Stimulated activated naive CD8-positive, alpha-beta T cell treated with anti-CD3 and anti-CD28 coated beads, Interleukin-15, Interleukin-2, amounts not matched to agents 100 ng/mL and 50 ng/mL, for 24 hours (primary cell): ENCODE measurements around the gene EIF4E3.

ENCODE experiments used
- H3K27ac Mint-ChIP-seq: one replicate; pipeline ENCODE4 v1.8.0; 2021; ENCODE audit warnings: mild to moderate bottlenecking, mixed read lengths
- H3K27me3 Mint-ChIP-seq: one replicate; pipeline ENCODE4 v1.8.0; 2021; ENCODE audit warnings: mixed read lengths
- H3K36me3 Mint-ChIP-seq: one replicate; pipeline ENCODE4 v1.8.0; 2021; ENCODE audit warnings: low read depth, mixed read lengths
- H3K4me1 Mint-ChIP-seq: one replicate; pipeline ENCODE4 v1.8.0; 2021; ENCODE audit warnings: low read depth, mixed read lengths
- H3K4me3 Mint-ChIP-seq: one replicate; pipeline ENCODE4 v1.8.0; 2021; ENCODE audit warnings: mild to moderate bottlenecking, mixed read lengths
- H3K9me3 Mint-ChIP-seq: one replicate; pipeline ENCODE4 v1.8.0; 2021; ENCODE audit warnings: mixed read lengths

The EIF4E3 gene

GRCh38 chr3:71688121-71688520 lies 37.1 kb downstream of the EIF4E3 start:
- no peaks in the 10 kb centered on the region for H3K9me3 Mint-ChIP-seq
- no peak overlapping the region for H3K4me3 Mint-ChIP-seq
- H3K4me1 Mint-ChIP-seq, result peaks cover 17% of the 10 kb centered on the region
- peaks cover 30% of the 10 kb centered on the region for H3K36me3 Mint-ChIP-seq
- no peaks in the 10 kb centered on the region for H3K27me3 Mint-ChIP-seq
- H3K27ac Mint-ChIP-seq, result no peak overlapping the region

DNA sequence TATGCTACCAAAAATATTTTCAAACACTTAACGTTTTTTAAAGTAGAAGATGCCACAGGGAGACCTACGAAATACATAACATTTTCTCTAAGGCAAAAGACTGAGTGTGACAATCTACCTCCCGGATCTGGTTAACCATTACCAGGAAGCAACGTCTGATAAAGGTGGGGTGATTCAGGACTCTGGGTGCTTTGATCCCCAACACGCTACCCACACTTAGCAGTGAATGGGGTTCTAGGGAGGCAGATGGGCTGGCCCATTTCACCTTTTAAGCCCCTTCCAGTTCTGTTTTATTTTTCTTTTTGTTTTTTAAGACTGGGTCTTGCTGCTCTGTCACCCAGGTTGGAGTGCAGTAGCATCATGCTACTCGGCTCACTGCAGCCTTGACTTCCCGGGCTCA lies 39.5 kb downstream of the EIF4E3 start:
- H3K36me3 Mint-ChIP-seq, result peaks cover 32% of the 10 kb centered on the region
- H3K4me3 Mint-ChIP-seq, result no peak overlapping the region
- no peak overlapping the region for H3K27ac Mint-ChIP-seq

GRCh38 chr3:71684757-71685386 lies 40.3 kb downstream of the EIF4E3 start:
- peaks cover 22% of the 10 kb centered on the region for H3K4me1 Mint-ChIP-seq
- H3K27ac Mint-ChIP-seq, result no peak overlapping the region
- no peak overlapping the region for H3K4me3 Mint-ChIP-seq
- H3K36me3 Mint-ChIP-seq, result peaks cover 29% of the 10 kb centered on the region
- no peaks in the 10 kb centered on the region for H3K9me3 Mint-ChIP-seq
- no peaks in the 10 kb centered on the region for H3K27me3 Mint-ChIP-seq

More for the DNA sequence above, 39.5 kb downstream of the EIF4E3 start:
- Mint-ChIP-seq H3K9me3 (no peaks in the 10 kb centered on the region), H3K27me3 (no peaks in the 10 kb centered on the region), H3K4me1 (peaks cover 22% of the 10 kb centered on the region)

GRCh38 chr3:71684046-71684756 lies 41.0 kb downstream of the EIF4E3 start:
- Mint-ChIP-seq H3K27me3 (no peaks in the 10 kb centered on the region), H3K9me3 (no peaks in the 10 kb centered on the region), H3K36me3 (peaks cover 28% of the 10 kb centered on the region), H3K27ac (no peak overlapping the region), H3K4me3 (no peak overlapping the region), H3K4me1 (peaks cover 20% of the 10 kb centered on the region)

DNA sequence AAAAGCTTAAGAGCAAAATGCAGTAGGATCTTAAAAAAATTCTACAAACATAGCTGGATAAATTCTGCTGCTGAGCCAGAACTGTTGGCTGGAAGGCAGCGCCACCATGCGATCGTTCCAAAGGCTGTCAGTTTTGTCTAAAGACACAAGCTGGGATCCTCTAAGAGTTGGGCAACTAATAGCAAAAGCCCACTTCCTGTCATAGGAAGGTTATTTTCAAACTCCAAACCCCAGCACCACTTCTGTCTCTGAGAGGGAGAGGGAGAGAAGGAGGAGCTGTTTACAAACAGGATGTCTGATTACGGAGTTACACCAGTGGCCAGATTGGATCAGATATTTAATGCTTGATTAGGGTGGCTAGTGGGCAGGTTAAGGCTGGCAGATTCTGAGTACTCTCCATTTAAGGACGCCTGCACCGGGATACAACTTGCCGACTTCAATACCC lies 44.0 kb downstream of the EIF4E3 start:
- H3K36me3 Mint-ChIP-seq, result peaks cover 14% of the 10 kb centered on the region
- no peak overlapping the region for H3K27ac Mint-ChIP-seq
- H3K4me1 Mint-ChIP-seq, result peaks cover 5% of the 10 kb centered on the region
- no peaks in the 10 kb centered on the region for H3K27me3 Mint-ChIP-seq
- H3K9me3 Mint-ChIP-seq, result no peaks in the 10 kb centered on the region
- no peak overlapping the region for H3K4me3 Mint-ChIP-seq

- H3K27ac Mint-ChIP-seq, result no peak overlapping the region
- no peaks in the 10 kb centered on the region for H3K9me3 Mint-ChIP-seq
- peaks cover 14% of the 10 kb centered on the region for H3K36me3 Mint-ChIP-seq
- no peak overlapping the region for H3K4me3 Mint-ChIP-seq
- peaks cover 5% of the 10 kb centered on the region for H3K4me1 Mint-ChIP-seq
- no peaks in the 10 kb centered on the region for H3K27me3 Mint-ChIP-seq
Observed at GRCh38 chr3:71680603-71681002, 44.6 kb downstream of the EIF4E3 start.

DNA sequence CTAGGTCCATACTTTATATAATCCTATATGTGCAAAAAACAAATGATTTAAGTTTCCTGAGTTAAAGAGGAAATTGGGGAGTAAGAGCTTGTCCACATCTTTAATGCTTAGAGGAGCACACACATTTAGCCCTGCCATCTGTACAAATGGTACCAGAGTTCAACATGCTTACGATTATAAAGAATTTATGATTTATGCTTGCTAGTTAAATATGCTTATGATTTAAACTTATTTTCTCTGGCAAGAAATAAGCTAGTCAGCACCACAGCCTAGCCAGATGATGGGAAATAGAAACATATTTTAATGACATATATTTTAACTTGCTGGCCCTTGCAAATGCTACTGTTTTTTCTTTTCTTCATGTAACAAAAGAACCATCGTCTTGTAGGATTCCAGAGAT lies 48.3 kb downstream of the EIF4E3 start:
- H3K4me1 Mint-ChIP-seq, result peaks cover 5% of the 10 kb centered on the region
- H3K27me3 Mint-ChIP-seq, result no peaks in the 10 kb centered on the region
- H3K36me3 Mint-ChIP-seq, result no peaks in the 10 kb centered on the region
- no peaks in the 10 kb centered on the region for H3K9me3 Mint-ChIP-seq
- H3K4me3 Mint-ChIP-seq, result no peak overlapping the region
- H3K27ac Mint-ChIP-seq, result no peak overlapping the region

GRCh38 chr3:71673486-71673885 lies 51.7 kb downstream of the EIF4E3 start:
- no peaks in the 10 kb centered on the region for H3K36me3 Mint-ChIP-seq
- H3K27ac Mint-ChIP-seq, result no peak overlapping the region
- H3K9me3 Mint-ChIP-seq, result no peaks in the 10 kb centered on the region
- no peak overlapping the region for H3K4me3 Mint-ChIP-seq
- no peaks in the 10 kb centered on the region for H3K4me1 Mint-ChIP-seq
- no peaks in the 10 kb centered on the region for H3K27me3 Mint-ChIP-seq

GRCh38 chr3:71672807-71673206 lies 52.4 kb downstream of the EIF4E3 start:
- no peaks in the 10 kb centered on the region for H3K4me1 Mint-ChIP-seq
- no peaks in the 10 kb centered on the region for H3K27me3 Mint-ChIP-seq
- no peaks in the 10 kb centered on the region for H3K36me3 Mint-ChIP-seq
- H3K9me3 Mint-ChIP-seq, result no peaks in the 10 kb centered on the region
- H3K27ac Mint-ChIP-seq, result no peak overlapping the region
- H3K4me3 Mint-ChIP-seq, result no peak overlapping the region

DNA sequence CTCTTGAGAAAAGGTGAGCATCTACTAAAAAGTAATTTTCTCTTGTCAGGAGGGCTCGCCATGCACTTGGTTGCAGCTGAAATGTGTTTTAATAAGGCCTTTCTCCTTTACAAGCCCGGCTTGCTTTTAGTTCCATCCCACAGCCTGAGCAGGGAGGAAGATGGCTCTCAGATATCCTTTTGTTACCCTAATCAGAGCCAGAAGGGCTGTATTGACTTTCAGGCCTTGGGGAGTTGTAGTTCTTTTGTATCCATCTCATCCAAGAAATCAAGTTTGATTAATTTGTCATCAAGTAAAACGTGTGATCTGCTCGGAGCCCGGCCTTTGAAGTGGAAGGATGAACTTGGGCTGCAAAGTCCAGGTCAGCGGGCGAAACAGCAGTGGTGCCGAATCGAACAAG lies 52.9 kb downstream of the EIF4E3 start:
- no peaks in the 10 kb centered on the region for H3K9me3 Mint-ChIP-seq
- H3K4me3 Mint-ChIP-seq, result no peak overlapping the region
- no peaks in the 10 kb centered on the region for H3K27me3 Mint-ChIP-seq
- H3K27ac Mint-ChIP-seq, result no peak overlapping the region
- H3K4me1 Mint-ChIP-seq, result no peaks in the 10 kb centered on the region
- H3K36me3 Mint-ChIP-seq, result peaks cover under 1% of the 10 kb centered on the region

DNA sequence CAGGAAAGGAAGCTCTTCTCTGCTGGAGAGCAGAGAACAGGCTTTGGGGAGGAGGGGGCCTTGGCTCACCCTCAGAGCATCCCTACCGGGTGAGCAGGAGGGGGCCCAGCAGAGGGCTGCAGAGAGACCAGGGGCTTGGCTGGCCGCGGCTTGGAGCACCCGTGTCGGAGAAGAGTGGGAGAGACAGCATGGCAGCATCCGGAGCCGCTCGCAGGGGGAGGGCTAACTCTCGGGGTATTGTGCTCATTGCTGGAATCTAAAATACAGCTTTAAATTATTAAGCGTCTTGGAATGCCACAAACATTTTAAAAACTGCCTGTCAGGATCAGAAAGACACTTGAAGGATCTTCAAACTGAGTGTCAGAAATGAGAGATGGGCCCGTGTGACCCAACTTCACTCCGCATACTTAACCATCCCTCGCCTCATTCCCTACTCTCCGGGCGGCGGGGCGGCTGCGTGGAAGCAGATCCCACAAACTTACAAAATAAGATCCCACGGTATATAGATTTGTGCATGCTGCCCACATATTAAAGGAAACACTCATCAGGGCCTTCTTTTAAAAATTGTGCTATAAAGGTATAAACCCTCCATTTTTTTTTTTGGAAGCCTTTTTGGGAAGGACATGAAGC lies 53.9 kb downstream of the EIF4E3 start:
- peaks cover 6% of the 10 kb centered on the region for H3K36me3 Mint-ChIP-seq
- H3K4me1 Mint-ChIP-seq, result no peaks in the 10 kb centered on the region
- no peak overlapping the region for H3K27ac Mint-ChIP-seq
- no peaks in the 10 kb centered on the region for H3K27me3 Mint-ChIP-seq
- H3K9me3 Mint-ChIP-seq, result no peaks in the 10 kb centered on the region
- H3K4me3 Mint-ChIP-seq, result no peak overlapping the region

- Mint-ChIP-seq H3K36me3 (peaks cover 16% of the 10 kb centered on the region), H3K27ac (no peak overlapping the region), H3K27me3 (no peaks in the 10 kb centered on the region), H3K9me3 (peaks cover 10% of the 10 kb centered on the region), H3K4me3 (no peak overlapping the region), H3K4me1 (peaks cover 28% of the 10 kb centered on the region)
Observed at GRCh38 chr3:71662568-71662967, 62.6 kb downstream of the EIF4E3 start.

- no peak overlapping the region for H3K4me3 Mint-ChIP-seq
Observed at GRCh38 chr3:71662056-71662455, 63.1 kb downstream of the EIF4E3 start.

GRCh38 chr3:71659864-71660591 lies 65.2 kb downstream of the EIF4E3 start:
- Mint-ChIP-seq H3K4me3 (no peak overlapping the region), H3K9me3 (no peaks in the 10 kb centered on the region), H3K27ac (no peak overlapping the region), H3K36me3 (no peaks in the 10 kb centered on the region), H3K27me3 (no peaks in the 10 kb centered on the region), H3K4me1 (peaks cover 28% of the 10 kb centered on the region)

More at GRCh38 chr3:71662056-71662455, 63.1 kb downstream of the EIF4E3 start:
- Mint-ChIP-seq H3K4me1 (peaks cover 28% of the 10 kb centered on the region), H3K36me3 (peaks cover 12% of the 10 kb centered on the region), H3K9me3 (peaks cover 10% of the 10 kb centered on the region), H3K27me3 (no peaks in the 10 kb centered on the region), H3K27ac (no peak overlapping the region)
